Activated CD8-positive, alpha-beta T cell treated with anti-CD3 and anti-CD28 coated beads, Interleukin-2, amount 10 ng/mL, durations not matched to agents 7 days and 5 days (primary cell): ENCODE measurements around the gene ANKRD31. TPM values are rescaled to one million over a fixed set of nuclear protein-coding genes. Genes with fewer than 3 reads are reported as not detected.
"Not testable (repeated sequence)": the region's sequence is repeated elsewhere in the genome, so short reads cannot be mapped to it uniquely, and the experiment has no call there.

ENCODE experiments used
- ATAC-seq: fragments of 150-1000 bp; cut with Tn5 transposase; one replicate; pipeline ENCODE4 v1.10.0; 2021; ENCODE audit warnings: moderate library complexity
- CTCF ChIA-PET: fragments of 350-600 bp; sonication (Branson Sonifier 250); formaldehyde crosslinking; loops from one replicate; lab custom pipeline; 2021; ENCODE audit warnings: antibody characterized with exemption; lab: Charles Lee
- POLR2A ChIA-PET: fragments of 350-600 bp; sonication (Branson Sonifier 250); formaldehyde crosslinking; loops from one replicate; lab custom pipeline; 2021; ENCODE audit warnings: antibody characterized with exemption; lab: Charles Lee
- DNase-seq: peaks from one replicate; pipeline ENCODE4 v3.0.0-alpha.2; 2020
- H3K27ac Mint-ChIP-seq: one replicate; pipeline ENCODE4 v1.8.0; 2021; ENCODE audit warnings: mild to moderate bottlenecking, mixed read lengths
- H3K27me3 Mint-ChIP-seq: one replicate; pipeline ENCODE4 v1.8.0; 2021; ENCODE audit warnings: low read depth, mixed read lengths
- H3K36me3 Mint-ChIP-seq: one replicate; pipeline ENCODE4 v1.8.0; 2021; ENCODE audit warnings: low read depth, mixed read lengths
- H3K4me1 Mint-ChIP-seq: one replicate; pipeline ENCODE4 v1.8.0; 2021; ENCODE audit warnings: low read depth, mixed read lengths
- H3K4me3 Mint-ChIP-seq: one replicate; pipeline ENCODE4 v1.8.0; 2021; ENCODE audit warnings: mild to moderate bottlenecking, mixed read lengths
- H3K9me3 Mint-ChIP-seq: one replicate; pipeline ENCODE4 v1.8.0; 2022; ENCODE audit warnings: mixed read lengths; ENCODE audit not compliant: insufficient read depth
- total RNA-seq, 2 experiments: library from RNA; stranded (reverse); gene quantifications; one replicate each; pipeline ENCODE4 v1.2.3, GENCODE V29; 2021

Gene ANKRD31
- total RNA-seq, 2 experiments from 2014 or later: 0.23 to 0.26 TPM

DNA sequence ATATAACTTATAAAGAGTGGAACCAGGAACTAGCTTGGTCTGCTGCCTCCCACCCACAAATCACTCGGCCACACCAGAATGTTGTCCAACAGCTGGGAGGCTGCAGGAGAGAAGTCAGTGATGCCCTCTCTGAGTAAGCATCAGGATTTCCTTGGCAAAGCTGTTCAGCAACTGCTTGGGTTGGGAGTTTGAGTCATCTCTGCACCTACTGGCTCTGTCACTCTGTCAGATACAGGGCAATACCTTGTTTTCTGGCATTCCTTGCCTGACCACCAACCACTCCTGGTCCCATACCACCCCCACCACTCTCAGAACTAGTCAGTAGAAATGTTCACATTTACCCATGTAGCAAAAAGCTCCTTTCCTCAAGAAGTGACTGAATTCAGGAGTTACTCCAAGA is 147.5 kb downstream of the ANKRD31 start:
- ATAC-seq: no peak
- Mint-ChIP-seq H3K9me3 (no peaks in the 10 kb centered on the region), H3K4me3 (no peak overlapping the region), H3K27ac (no peak overlapping the region), H3K27me3 (no peaks in the 10 kb centered on the region), H3K36me3 (no peaks in the 10 kb centered on the region), H3K4me1 (peaks cover 3% of the 10 kb centered on the region)
- DNase-seq: no peak
- ChIA-PET CTCF (interaction anchor here (1.8 kb wide), 2 partner anchors 39 to 147 kb away, joined by 5 to 10 read pairs; partner anchors contain the start of gene ANKRD31), POLR2A (interaction anchor here (0.9 kb wide), 1 partner anchor 36 kb away, joined by 3 read pairs; no protein-coding TSS in a partner anchor)

DNA sequence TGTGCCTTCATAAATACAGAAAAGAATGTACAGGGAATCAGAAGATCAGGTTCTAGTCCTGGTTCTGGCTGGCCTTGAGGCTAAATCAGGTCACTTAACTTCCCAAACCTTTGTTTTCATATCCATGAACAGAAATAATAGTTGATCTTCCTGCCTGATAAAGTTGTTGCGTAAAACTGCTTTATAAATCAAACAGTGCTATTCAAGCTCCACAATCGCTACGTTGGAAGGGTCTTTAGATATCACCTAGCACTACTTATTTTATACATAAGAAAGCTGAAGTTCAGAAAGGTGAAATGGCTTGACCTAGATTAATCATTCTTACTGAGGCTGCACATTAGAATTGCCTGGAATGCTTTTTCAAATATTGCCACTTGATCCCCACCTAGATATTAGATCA is 148.0 kb downstream of the ANKRD31 start:
- POLR2A ChIA-PET: no interaction called here
- H3K4me3 Mint-ChIP-seq: no peak overlapping the region
- no peak for ATAC-seq
- H3K4me1 Mint-ChIP-seq: peaks cover 3% of the 10 kb centered on the region
- H3K9me3 Mint-ChIP-seq: no peaks in the 10 kb centered on the region
- no peaks in the 10 kb centered on the region for H3K36me3 Mint-ChIP-seq
- no peaks in the 10 kb centered on the region for H3K27me3 Mint-ChIP-seq
- no peak overlapping the region for H3K27ac Mint-ChIP-seq
- CTCF ChIA-PET: interaction anchor here (1.8 kb wide), 1 partner anchor 39 kb away, joined by 10 read pairs; no protein-coding TSS in a partner anchor
- DNase-seq: no peak

DNA sequence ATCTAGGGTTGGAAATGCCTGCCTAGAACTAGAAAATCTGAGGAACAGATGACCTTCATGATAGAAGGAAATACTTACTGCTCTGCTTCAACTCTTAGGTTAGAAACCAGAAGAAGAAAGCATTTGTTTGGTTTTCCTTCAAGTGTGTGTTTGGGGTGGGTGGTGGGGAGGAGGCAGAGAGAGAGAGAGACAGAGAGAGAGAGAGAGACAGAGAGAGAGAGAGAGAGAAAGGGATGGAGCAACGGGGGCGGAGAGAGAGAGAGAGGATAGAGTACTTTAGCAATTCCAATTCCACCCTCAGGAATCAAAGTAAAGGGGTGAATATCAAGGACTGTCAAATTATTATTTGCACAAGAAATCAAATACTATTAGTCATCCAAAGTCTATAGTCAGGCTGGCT is 155.2 kb downstream of the ANKRD31 start:
- no peaks in the 10 kb centered on the region for H3K36me3 Mint-ChIP-seq
- no peaks in the 10 kb centered on the region for H3K9me3 Mint-ChIP-seq
- CTCF ChIA-PET: interaction anchor here (1.6 kb wide), 1 partner anchor 10 kb away, joined by 4 read pairs; no protein-coding TSS in a partner anchor
- no peaks in the 10 kb centered on the region for H3K27me3 Mint-ChIP-seq
- no peak for DNase-seq
- no peaks in the 10 kb centered on the region for H3K4me1 Mint-ChIP-seq
- POLR2A ChIA-PET: no interaction called here
- no peak overlapping the region for H3K27ac Mint-ChIP-seq
- no peak overlapping the region for H3K4me3 Mint-ChIP-seq
- no peak for ATAC-seq

DNA sequence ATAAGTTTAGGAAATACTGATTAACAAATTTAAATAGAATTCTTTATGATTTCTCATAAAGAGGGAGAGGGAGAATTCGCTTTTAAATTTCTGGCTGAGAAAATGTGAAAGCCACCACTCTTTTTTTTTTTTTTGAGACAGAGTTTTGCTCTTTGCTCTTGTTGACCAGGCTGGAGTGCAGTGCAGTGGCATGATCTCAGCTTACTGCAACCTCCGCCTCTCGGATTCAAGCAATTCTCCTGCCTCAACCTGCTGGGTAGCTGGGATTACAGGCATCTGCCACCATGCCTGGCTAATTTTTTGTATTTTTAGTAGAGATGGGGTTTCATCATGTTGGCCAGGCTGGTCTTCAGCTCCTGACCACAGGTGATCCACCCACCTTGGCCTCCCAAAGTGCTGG is 157.3 kb downstream of the ANKRD31 start:
- CTCF ChIA-PET, POLR2A ChIA-PET, ATAC-seq: not testable (repeated sequence)

DNA sequence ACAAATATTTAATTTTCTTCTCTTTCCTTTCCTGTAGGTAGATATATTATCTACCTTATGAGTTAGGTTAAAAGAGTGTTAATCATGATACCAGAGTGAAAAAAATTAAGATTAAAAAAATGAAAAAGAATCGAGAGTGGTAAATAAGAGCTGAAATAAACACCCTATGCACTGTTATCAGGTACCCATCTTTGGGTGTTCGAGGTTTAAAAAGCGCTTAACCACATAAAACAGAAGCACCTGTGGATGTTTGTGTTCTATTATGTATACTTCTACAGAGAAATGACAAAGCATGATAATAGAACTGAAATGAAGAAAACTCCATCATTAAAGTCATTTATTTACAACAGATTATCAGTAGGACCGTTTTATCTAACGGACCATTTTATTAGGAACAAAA is 158.7 kb downstream of the ANKRD31 start:
- Mint-ChIP-seq H3K27me3 (no peaks in the 10 kb centered on the region), H3K4me1 (no peaks in the 10 kb centered on the region), H3K36me3 (no peaks in the 10 kb centered on the region), H3K9me3 (no peaks in the 10 kb centered on the region), H3K27ac (no peak overlapping the region), H3K4me3 (no peak overlapping the region)
- DNase-seq (no peak), ATAC-seq (no peak)
- ChIA-PET POLR2A (no interaction called here), CTCF (no interaction called here)

More for the DNA sequence above, 157.3 kb downstream of the ANKRD31 start:
- not testable (repeated sequence) for H3K4me1 Mint-ChIP-seq, H3K27ac Mint-ChIP-seq, H3K4me3 Mint-ChIP-seq, H3K36me3 Mint-ChIP-seq, H3K27me3 Mint-ChIP-seq, H3K9me3 Mint-ChIP-seq, DNase-seq

DNA sequence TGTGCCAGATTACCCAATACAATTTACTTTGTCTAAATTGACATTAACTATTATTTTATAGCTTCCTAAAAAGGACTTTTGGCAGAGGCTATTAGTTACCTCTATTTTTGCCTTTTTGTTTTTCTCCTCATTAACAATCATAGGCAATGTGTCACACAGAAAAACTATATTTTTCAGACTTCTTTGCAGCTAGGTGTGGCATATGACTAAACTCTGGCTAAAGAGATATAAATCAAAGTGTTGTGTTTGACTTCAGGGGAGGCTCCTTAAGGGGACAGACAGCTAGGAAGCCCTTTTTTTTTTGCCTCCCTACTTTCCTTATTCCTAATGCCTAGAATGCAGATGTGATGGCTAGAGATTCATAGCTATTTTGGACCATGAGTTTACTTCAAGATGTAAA is 164.6 kb downstream of the ANKRD31 start:
- H3K36me3 Mint-ChIP-seq: no peaks in the 10 kb centered on the region
- H3K4me3 Mint-ChIP-seq: no peak overlapping the region
- ChIA-PET POLR2A (no interaction called here), CTCF (interaction anchor here (1.0 to 1.2 kb wide), 2 partner anchors 9 to 162 kb away, joined by 3 to 4 read pairs; no protein-coding TSS in a partner anchor)
- ATAC-seq: no peak
- H3K27ac Mint-ChIP-seq: no peak overlapping the region
- H3K9me3 Mint-ChIP-seq: no peaks in the 10 kb centered on the region
- no peaks in the 10 kb centered on the region for H3K27me3 Mint-ChIP-seq
- no peak for DNase-seq
- H3K4me1 Mint-ChIP-seq: no peaks in the 10 kb centered on the region

DNA sequence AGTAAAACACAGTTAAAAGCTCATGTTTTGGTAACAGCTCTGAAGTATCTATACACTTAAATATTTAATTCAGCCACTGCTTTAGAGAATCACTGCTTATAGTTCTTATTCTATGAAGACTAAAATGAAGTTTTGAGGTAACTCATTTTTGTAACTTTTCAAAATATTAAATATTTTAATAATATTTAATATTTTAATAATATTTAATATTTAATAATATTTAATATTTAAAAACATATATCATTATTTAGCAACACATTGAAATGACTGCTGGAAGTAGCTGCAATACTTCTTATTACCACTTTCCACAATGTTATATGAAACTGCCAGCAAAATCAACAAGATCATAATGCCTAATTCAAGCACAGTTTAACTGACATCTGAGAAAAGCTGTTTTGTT is 165.6 kb downstream of the ANKRD31 start:
- H3K4me3 Mint-ChIP-seq: no peak overlapping the region
- ATAC-seq: no peak
- ChIA-PET CTCF (interaction anchor here (0.9 to 1.2 kb wide), 2 partner anchors 10 to 11 kb away, joined by 4 to 5 read pairs; no protein-coding TSS in a partner anchor), POLR2A (no interaction called here)
- no peaks in the 10 kb centered on the region for H3K4me1 Mint-ChIP-seq
- no peak for DNase-seq
- H3K9me3 Mint-ChIP-seq: no peaks in the 10 kb centered on the region
- H3K27ac Mint-ChIP-seq: no peak overlapping the region
- H3K27me3 Mint-ChIP-seq: no peaks in the 10 kb centered on the region
- H3K36me3 Mint-ChIP-seq: no peaks in the 10 kb centered on the region

DNA sequence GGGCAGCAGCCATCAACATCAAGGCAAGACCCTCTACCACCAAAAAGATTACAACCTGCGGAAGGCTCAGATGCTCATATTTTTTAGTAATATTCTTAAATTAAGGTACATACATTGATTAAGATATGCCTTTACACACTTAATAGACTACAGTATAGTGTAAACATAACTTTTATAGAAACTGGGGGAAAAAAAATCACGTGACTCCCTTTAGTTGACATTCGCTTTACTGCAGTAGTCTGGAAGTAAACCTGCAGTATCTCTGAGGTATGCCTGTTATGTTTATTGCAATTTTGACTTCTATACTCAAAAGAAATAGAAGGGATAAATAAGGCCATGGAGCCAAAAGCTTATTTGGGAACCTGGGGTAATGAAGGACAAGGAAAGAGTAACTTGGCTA is 169.2 kb downstream of the ANKRD31 start:
- no peaks in the 10 kb centered on the region for H3K36me3 Mint-ChIP-seq
- no peak overlapping the region for H3K27ac Mint-ChIP-seq
- POLR2A ChIA-PET: no interaction called here
- H3K4me3 Mint-ChIP-seq: no peak overlapping the region
- DNase-seq (no peak), ATAC-seq (no peak)
- no peaks in the 10 kb centered on the region for H3K27me3 Mint-ChIP-seq
- H3K9me3 Mint-ChIP-seq: no peaks in the 10 kb centered on the region
- CTCF ChIA-PET: no interaction called here
- H3K4me1 Mint-ChIP-seq: peaks cover 10% of the 10 kb centered on the region

DNA sequence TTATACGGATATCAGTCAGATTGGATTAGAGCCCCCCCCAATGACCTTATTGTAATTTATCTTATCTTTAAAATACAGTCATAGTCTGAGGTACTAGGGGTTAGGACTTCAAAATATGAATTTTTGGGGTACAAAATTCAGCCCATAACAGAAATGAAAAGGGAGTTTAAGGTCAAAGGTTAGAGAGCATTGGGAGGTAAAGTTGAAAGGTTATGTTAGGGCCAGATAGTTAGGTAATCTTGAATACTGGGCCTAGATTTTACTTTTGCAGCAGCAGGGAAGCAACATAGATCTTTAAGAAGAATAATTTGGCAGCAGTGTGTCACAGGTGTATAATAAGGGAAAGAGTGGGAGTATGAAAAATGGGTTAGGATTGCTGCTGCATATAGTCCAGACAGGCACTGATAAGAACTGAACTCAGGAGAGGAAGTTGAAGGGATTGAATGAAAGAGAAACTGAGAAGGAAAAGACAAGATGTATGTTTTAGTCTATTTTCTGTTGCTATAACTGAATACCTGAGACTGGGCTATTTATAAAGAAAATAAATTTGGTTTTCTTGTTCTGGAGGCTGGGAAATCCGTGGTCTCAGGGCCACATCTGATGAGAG is 173.7 kb downstream of the ANKRD31 start:
- POLR2A ChIA-PET: interaction anchor here (0.6 to 1.0 kb wide), 2 partner anchors 9 to 11 kb away, joined by 3 read pairs; partner anchors contain the start of gene GCNT4
- CTCF ChIA-PET: interaction anchor here (1.5 kb wide), 1 partner anchor 13 kb away, joined by 9 read pairs; no protein-coding TSS in a partner anchor
- Mint-ChIP-seq H3K4me1 (peaks cover 51% of the 10 kb centered on the region), H3K27ac (no peak overlapping the region), H3K9me3 (no peaks in the 10 kb centered on the region), H3K27me3 (no peaks in the 10 kb centered on the region), H3K4me3 (no peak overlapping the region), H3K36me3 (no peaks in the 10 kb centered on the region)
- ATAC-seq (no peak), DNase-seq (no peak)

DNA sequence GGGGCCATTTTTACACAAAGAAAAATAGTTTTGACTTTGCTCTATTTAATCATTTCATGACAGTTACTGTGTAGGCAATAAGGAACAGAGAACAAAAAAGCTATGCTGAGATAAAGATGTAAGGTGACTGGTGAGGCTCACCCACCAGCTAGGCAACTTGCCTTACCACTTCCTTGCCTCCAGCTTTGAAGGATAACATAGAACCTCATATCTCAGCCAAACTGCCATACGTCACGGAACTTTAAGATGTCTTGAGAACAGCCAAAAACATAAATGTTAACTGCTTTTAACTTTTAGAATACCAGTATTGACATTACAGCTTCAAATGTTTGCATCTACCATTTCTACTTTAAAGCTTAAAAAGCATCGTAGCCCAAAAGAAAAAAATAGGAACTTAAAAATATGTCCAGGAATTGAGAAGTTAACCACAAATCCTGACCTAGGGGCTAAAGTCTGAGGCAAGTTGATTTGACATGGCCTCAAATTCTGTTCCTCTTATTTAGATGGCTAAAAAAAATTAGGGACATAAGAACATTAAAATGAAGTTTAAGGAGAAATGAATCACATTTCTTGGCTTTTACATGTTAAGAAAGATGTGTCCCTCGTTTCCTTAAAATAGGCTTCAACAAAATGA is 176.6 kb downstream of the ANKRD31 start:
- Mint-ChIP-seq H3K9me3 (no peaks in the 10 kb centered on the region), H3K4me3 (peak overlapping the region; percentile 24), H3K27me3 (no peaks in the 10 kb centered on the region), H3K36me3 (no peaks in the 10 kb centered on the region), H3K27ac (peak overlapping the region; percentile 89), H3K4me1 (peaks cover 69% of the 10 kb centered on the region)
- ATAC-seq (peak; percentile 86), DNase-seq (peak; percentile 72)
- ChIA-PET CTCF (interaction anchor here (0.9 to 5.1 kb wide), 7 partner anchors 10 to 452 kb away, joined by 4 to 61 read pairs (median 5); partner anchors contain the start of genes ANKRD31, CERT1, HMGCR and POLK), POLR2A (interaction anchor here (1.1 to 1.9 kb wide), 3 partner anchors 10 to 176 kb away, joined by 4 to 10 read pairs (median 5); partner anchors contain the start of gene ANKRD31)

DNA sequence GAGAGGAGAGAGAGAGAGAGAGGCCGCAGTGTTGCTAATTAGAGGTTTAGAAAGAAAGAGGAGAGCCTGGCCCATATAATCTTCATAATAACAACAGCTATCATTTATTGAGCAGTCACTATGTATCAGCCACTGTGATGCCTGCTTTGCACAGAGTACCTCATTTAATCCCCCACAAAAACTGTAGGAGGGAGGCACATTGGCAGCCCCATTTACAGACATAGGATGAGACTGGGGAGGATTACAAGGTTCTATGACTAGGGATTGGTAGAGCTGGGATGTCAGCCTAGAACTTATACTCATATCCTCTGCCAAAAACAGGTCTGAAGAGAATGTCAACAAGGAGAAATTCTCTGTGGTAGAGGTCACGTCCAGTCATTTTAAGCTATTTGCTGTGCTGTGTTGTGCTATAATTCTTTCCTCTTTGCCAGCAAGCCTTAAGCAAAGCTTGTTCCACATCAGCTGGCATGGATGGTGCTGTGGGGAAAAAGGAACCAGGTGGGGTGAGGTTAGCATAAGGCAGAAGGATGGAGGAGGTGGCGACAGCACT is 177.6 kb downstream of the ANKRD31 start:
- Mint-ChIP-seq H3K4me3 (no peak overlapping the region), H3K36me3 (peaks cover 1% of the 10 kb centered on the region), H3K4me1 (peaks cover 78% of the 10 kb centered on the region), H3K27me3 (no peaks in the 10 kb centered on the region), H3K27ac (peak overlapping the region; percentile 89), H3K9me3 (no peaks in the 10 kb centered on the region)
- DNase-seq (no peak), ATAC-seq (peak; percentile 6)
- POLR2A ChIA-PET: interaction anchor here (1.1 to 1.9 kb wide), 3 partner anchors 9 to 177 kb away, joined by 4 to 10 read pairs (median 5); partner anchors contain the start of gene ANKRD31
- CTCF ChIA-PET: interaction anchor here (1.3 to 5.1 kb wide), 4 partner anchors 9 to 178 kb away, joined by 5 to 61 read pairs (median 14); partner anchors contain the start of gene ANKRD31
